Colonic mucosa (tissue), 4 donors: ENCODE measurements around the gene KRT83. TPM values are rescaled to one million over a fixed set of nuclear protein-coding genes. Genes with fewer than 3 reads are reported as not detected.

ENCODE experiments used
- DNase-seq: peaks from one replicate; pipeline ENCODE4 v3.0.0-alpha.2; 2020
- H3K27ac ChIP-seq: fragments of 200-600 bp; one replicate; pipeline ENCODE4 v1.8.0; 2021
- H3K27me3 ChIP-seq: fragments of 200-600 bp; one replicate; pipeline ENCODE4 v1.8.0; 2021
- H3K36me3 ChIP-seq: fragments of 200-600 bp; one replicate; pipeline ENCODE4 v1.8.0; 2021
- H3K4me1 ChIP-seq: fragments of 200-600 bp; one replicate; pipeline ENCODE4 v1.8.0; 2021; ENCODE audit warnings: mild to moderate bottlenecking
- H3K4me3 ChIP-seq: fragments of 200-600 bp; one replicate; pipeline ENCODE4 v1.8.0; 2021
- H3K9ac ChIP-seq, 2 donors: one replicate each; pipeline ENCODE4 v1.7.0; 2013; ENCODE audit warnings: control low read depth in 2 of 2, low read depth in 2 of 2, low read length in 2 of 2
- H3K9me3 ChIP-seq: fragments of 200-600 bp; one replicate; pipeline ENCODE4 v1.8.0; 2021
- intact Hi-C: fragments of 100-400 bp; cut with DNase I; formaldehyde crosslinking; loops from one replicate; pipeline ENCODE4 v1.14.1; 2022
- total RNA-seq, 2 donors: library from RNA; stranded (reverse); fragmentation: NEBNext Ultra II Directional in 1 of 2; extraction: Animal tissue kit (Norgen Biotek cat#: 25700) in 1 of 2; gene quantifications; one replicate each; pipeline ENCODE4 v1.2.1, GENCODE V29; 2021
- TF ChIP-seq, protein P1 (sequence below): fragments of 200-600 bp; IDR thresholded peaks from one replicate; pipeline ENCODE4 v1.8.0; 2022; ENCODE audit warnings: antibody characterized with exemption, mild to moderate bottlenecking
- donor health status: healthy.
- donor health status: DM: no; HTN: no; CAD: no.
- donor health status: DM: no; HTN: no; CAD: no.

Gene KRT83
- total RNA-seq, 2 donors from 2014 or later = not detected

DNA sequence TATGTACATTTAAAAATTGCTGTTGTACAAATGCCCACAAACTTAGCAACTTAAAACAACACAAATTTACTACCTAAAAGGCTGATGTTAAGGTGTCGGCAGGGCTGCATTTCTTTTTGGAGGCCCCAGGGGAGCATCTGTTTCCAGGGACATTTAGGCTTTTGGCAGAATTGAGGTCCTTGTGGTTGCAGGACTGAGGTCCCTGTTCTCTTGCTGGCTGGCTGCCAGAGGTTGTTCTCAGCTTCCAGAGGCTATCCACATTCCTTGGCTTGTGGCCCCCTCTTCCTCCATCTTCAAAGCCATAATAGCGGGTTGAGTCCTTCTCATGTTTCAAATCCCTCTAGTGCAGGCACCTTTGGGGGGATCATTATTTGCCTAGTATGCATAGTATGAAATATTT lies 22.4 kb upstream of the KRT83 start:
- no peak overlapping the region for H3K4me3 ChIP-seq
- DNase-seq = no peak
- intact Hi-C loops = no loop called here

DNA sequence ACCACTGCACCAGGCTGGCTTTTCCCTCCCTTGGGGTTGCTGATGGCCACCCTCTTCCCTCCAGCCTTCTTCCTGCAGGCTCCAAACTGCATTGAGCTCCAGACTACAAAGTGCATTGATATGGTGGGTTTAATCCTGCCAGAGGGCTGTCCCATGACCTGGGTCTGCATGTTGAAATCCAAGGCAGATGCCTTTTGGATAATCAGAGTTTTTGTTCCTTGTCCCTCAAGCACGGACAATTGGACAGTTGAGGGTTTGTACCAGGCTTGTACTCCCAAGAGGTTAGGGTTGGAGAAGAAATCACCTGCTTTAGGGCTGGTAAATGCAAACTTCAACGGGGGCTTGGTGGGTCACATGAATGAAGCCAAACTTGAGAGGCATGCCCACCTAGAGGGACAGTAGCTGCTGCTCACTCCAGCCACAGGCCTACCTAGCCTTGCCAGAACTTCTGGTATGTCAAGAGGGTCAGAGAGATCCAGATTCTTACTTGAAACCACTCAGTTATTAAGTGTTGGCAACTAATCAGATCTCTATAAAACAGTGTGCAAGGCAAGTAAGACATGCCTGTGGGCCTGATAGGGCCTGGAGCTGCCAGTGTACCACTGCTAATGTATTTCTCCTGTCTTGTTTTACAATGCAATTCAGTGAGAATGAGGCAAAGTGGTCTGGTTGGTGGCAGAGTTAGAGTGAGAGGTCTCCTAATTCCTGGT lies 21.7 kb upstream of the KRT83 start:
- no peak overlapping the region for H3K9ac ChIP-seq
- no peak overlapping the region for H3K27ac ChIP-seq
- intact Hi-C loops = no loop called here
- no peaks in the 10 kb centered on the region for H3K9me3 ChIP-seq
- H3K4me3 ChIP-seq = no peak overlapping the region
- TF ChIP-seq, protein P1, sequence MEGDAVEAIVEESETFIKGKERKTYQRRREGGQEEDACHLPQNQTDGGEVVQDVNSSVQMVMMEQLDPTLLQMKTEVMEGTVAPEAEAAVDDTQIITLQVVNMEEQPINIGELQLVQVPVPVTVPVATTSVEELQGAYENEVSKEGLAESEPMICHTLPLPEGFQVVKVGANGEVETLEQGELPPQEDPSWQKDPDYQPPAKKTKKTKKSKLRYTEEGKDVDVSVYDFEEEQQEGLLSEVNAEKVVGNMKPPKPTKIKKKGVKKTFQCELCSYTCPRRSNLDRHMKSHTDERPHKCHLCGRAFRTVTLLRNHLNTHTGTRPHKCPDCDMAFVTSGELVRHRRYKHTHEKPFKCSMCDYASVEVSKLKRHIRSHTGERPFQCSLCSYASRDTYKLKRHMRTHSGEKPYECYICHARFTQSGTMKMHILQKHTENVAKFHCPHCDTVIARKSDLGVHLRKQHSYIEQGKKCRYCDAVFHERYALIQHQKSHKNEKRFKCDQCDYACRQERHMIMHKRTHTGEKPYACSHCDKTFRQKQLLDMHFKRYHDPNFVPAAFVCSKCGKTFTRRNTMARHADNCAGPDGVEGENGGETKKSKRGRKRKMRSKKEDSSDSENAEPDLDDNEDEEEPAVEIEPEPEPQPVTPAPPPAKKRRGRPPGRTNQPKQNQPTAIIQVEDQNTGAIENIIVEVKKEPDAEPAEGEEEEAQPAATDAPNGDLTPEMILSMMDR = no peak
- no peaks in the 10 kb centered on the region for H3K27me3 ChIP-seq
- H3K36me3 ChIP-seq = no peaks in the 10 kb centered on the region
- DNase-seq = no peak
- H3K4me1 ChIP-seq = no peaks in the 10 kb centered on the region

More for the DNA sequence above, 22.4 kb upstream of the KRT83 start:
- Histone ChIP-seq H3K27me3 (no peaks in the 10 kb centered on the region), H3K36me3 (no peaks in the 10 kb centered on the region), H3K27ac (no peak overlapping the region), H3K4me1 (no peaks in the 10 kb centered on the region), H3K9me3 (no peaks in the 10 kb centered on the region), H3K9ac (no peak overlapping the region)
- TF ChIP-seq, protein P1 = no peak

GRCh38 chr12:52341066-52341580 lies 19.9 kb upstream of the KRT83 start:
- intact Hi-C loops = no loop called here
- TF ChIP-seq, protein P1 = no peak
- no peak overlapping the region for H3K4me3 ChIP-seq
- no peaks in the 10 kb centered on the region for H3K27me3 ChIP-seq
- DNase-seq = no peak
- no peaks in the 10 kb centered on the region for H3K36me3 ChIP-seq
- H3K9me3 ChIP-seq = no peaks in the 10 kb centered on the region
- H3K27ac ChIP-seq = no peak overlapping the region
- no peak overlapping the region for H3K9ac ChIP-seq
- H3K4me1 ChIP-seq = no peaks in the 10 kb centered on the region

DNA sequence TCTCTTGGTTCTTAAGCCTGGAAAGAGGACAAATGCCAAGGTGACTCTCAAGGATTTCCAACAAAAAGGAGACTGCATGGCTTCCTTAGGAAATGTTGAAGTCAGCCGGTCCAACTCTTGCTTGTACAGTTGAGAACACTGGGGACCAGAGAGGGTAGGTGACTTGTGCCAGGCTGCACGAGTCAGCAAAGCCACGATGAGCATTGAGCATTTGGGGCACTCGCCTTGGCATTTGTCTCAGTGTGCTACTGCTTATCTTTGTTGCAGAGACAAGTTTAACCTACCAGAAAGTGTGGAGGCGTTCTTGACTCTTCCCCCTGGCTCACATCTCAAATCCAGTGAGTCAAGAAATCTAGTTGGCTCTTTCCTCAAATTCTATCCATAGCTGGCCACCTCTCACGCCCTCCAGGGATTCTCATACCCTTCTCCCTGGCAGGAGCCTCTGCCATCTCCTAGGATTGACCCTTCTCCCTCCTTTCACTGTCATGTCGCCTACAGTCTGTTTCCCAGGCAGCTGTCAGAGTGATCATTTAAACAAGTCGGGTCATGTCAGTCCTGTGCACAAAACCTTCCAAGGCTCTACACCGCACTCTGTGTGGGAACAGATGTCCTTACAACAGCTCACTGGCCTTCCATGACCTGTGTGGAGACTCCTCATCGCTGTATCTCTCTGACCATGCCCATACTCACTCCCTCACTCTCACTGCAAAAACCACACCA lies 17.2 kb upstream of the KRT83 start:
- H3K4me3 ChIP-seq = no peak overlapping the region
- no peak for DNase-seq
- H3K9me3 ChIP-seq = no peaks in the 10 kb centered on the region
- intact Hi-C loops = no loop called here
- no peak overlapping the region for H3K9ac ChIP-seq
- no peak overlapping the region for H3K27ac ChIP-seq
- TF ChIP-seq, protein P1 = no peak
- H3K4me1 ChIP-seq = no peaks in the 10 kb centered on the region
- no peaks in the 10 kb centered on the region for H3K27me3 ChIP-seq
- no peaks in the 10 kb centered on the region for H3K36me3 ChIP-seq

- Histone ChIP-seq H3K27me3 (no peaks in the 10 kb centered on the region), H3K4me1 (no peaks in the 10 kb centered on the region), H3K9me3 (no peaks in the 10 kb centered on the region), H3K9ac (no peak overlapping the region), H3K36me3 (no peaks in the 10 kb centered on the region), H3K27ac (no peak overlapping the region), H3K4me3 (no peak overlapping the region)
- TF ChIP-seq, protein P1 = no peak
- intact Hi-C loops = no loop called here
- DNase-seq = no peak
Measured at GRCh38 chr12:52337054-52337453, 15.9 kb upstream of the KRT83 start.
